DMS53 (cell line): ENCODE measurements around the gene SAA1.

Experiments
- DNase-seq: peaks from one replicate; lab custom pipeline; 2025; lab: John Stamatoyannopoulos, UW

SAA1 gene

GRCh38 chr11:18310800-18311340, 44.8 kb downstream of the SAA1 start:
- no peak for DNase-seq

DNA sequence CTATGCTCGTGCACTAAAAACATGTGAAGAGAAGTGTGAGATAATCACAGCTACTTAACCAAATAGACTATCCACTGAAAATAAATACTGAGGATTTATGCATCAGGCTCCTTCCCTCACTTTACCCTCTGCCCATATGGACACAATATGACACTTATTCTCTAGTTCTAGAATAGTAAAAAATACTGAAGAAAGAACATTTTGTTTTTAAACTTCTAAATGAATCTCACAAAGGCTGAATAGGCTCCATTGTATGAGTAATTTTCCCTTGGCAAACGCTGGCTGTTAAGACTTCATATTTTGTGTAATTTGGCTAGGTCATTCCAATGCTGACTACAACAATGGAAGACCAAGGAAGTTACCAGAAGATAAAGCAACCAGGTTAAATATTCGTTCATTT, 45.9 kb downstream of the SAA1 start:
- DNase-seq: no peak

DNA sequence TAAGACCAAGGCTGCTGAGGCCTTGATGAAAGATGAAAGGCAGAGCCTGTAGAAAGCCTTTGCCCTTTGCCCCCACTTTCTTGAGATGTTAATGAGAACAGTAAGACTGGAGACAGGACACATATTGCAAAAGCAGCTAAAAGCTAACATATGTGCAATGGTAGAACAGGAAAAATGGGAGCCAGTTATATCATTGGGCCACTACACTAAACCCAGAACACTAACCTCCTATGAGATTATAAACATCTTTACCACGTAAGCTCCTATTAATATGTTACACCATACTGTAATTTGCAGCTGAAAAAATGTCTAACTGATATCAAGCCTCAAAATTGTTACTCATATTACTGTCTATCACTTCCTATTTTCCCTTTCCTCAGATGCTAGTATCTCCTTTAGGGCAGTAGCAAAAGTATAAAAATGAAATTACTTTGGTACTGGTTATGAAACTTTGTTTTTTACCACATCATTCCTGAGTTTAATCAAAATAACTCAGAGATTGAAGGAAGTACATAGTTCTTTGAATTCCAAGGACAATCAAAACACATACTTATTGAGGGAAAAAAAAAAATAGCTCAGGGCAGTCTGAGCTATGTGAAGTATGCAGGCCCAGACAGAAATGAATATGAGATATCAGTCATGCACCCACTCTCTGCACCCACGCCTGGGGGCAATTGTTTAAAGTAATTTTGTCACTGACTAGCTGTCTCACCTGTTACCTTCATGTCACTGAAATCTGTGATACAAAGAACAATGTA, 46.8 kb downstream of the SAA1 start:
- DNase-seq: no peak

DNA sequence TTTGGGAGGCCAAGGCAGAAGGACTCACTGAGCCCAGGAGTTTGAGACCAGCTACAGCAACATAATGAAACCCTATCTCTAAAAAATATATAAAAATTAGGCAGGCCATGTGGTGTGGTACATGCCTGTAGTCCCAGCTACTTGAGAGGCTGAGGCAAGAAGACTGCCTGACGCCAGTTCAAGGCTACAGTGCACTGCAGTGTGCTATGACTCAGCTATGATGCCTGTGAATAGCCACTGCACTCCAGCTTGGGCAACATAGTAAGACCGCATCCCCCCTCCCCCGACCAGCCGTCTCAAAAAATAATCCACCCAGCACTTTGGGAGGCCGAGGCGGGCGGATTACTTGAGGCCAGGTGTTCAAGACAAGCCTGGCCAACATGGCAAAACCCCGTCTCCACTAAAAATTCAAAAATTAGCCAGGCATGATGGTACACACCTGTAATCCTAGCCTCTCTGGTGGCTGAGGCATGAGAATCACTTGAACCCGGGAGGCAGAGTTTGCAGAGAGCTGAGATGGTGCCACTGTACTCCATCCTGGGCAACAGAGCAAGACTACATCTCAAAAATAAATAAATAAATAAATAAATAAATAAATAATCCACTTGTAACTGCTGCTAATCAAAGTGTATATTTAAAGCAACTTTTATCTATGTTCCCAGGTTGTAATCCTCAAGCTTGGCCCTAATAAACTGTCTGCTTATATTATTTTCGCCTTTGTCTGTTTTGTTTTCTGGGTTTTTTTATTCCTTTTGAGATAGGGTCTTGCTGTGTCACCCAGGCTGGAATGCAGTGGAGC, 48.1 kb downstream of the SAA1 start:
- DNase-seq: no peak

DNA sequence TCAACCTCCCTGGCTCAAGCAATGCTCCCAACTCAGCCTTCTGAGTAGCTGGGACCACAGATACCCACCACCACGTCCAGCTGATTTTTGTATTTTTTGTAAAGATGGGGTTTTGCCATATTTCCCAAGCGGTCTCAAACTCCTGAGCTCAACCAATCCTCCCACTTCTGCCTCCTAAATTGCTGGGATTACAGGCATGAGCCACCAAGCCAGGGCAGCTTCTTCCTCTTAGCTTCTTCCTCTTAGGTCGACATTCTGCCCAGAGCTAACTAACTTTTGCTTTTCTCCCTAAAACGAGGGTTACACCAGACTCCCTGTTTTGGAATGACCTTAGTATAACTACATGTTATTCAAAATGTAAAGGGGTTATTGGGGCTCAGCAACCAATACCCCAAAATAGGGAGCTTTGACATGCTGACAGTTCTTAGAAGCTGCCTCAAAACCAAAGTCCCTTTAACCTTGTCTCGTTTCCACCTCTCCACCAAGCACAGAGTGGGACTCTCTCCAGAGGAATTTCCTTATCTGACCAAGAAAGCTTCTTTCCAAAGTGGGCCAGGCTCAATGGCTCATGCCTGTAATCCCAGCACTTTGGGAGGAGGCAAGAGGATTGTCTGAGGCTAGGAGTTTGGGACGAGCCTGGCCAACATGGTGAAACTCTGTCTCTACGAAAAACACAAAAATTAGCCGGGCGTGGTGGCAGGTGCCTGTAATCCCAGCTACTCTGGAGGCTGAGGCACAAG, 48.9 kb downstream of the SAA1 start:
- no peak for DNase-seq

DNA sequence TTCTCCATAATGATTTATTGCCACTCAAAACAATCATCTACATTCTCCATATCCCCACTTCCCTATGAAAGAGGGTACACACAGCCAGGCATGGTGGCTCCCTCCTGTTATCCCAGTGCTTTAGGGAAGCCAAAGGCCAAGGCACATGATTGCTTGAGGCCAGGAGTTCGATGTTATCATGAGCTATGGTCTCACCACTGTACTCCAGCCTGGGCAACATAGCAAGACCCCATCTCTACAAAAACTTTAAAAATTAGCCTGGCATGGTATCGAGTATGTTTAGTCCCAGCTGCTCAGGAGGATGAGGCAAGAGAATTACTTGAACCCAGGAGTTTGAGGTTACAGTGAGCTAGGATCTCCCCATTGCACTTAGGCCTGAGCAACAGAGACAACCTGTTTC, 49.8 kb downstream of the SAA1 start:
- DNase-seq: no peak

GRCh38 chr11:18317551-18317950, 51.5 kb downstream of the SAA1 start:
- DNase-seq: no peak
